ENCODE data around the gene CTAG1A.
"Not testable (repeated sequence)": the region's sequence is repeated elsewhere in the genome, so short reads cannot be mapped to it uniquely, and the experiment has no call there.

The CTAG1A gene

DNA sequence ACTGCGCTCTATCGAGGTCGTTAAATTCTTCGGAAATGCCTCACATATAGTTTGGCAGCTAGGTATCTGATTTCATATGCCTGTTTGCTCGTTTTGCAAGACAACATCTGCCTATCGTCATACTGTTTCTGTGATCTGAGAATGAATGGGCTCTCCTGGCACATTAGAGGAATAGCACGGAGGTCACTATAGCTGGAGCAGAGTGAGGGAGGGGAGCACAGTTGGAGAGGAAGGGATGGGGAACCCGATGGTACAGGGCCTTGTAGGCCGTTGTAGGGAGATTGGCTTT lies 37.0 kb upstream of the CTAG1A start:
- Mint-ChIP-seq H3K9me3 (no peaks in the 10 kb centered on the region), H3K4me3 (peak overlapping the region; percentile 95), H3K27me3 (no peaks in the 10 kb centered on the region), H3K4me1 (peaks cover 34% of the 10 kb centered on the region), H3K27ac (ENCODE audit: low read depth) (peak overlapping the region; percentile 93), H3K36me3 (ENCODE audit: insufficient read depth) (peaks cover 24% of the 10 kb centered on the region)
- ATAC-seq (replicated peaks; ENCODE audit: extremely low read depth, poor library complexity, severe bottlenecking), result no peak
- no peak for DNase-seq (ENCODE audit: low spot score in 2 of 2)

DNA sequence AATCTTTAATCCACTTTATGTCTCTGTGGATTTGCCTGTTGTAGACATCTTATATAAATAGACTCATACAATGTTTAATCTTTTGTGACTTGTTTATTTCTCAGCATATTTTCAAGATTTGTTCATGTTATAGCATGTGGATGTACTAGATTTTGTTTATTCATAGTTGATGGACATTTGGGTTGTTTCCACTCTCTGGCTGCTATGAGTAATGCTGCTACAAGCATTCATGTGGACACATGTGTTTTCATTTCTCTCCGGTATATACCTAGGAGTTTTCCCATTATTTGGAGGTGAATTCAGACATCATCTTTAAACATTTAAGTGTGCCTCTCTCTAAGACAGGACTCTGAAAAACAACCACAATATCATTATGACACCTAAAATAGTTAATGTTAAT lies 35.2 kb upstream of the CTAG1A start:
- H3K4me3 Mint-ChIP-seq, result peak overlapping the region; percentile 95
- H3K27me3 Mint-ChIP-seq, result no peaks in the 10 kb centered on the region
- peak overlapping the region; percentile 47 for H3K27ac Mint-ChIP-seq (ENCODE audit: low read depth)
- no peaks in the 10 kb centered on the region for H3K9me3 Mint-ChIP-seq
- peaks cover 29% of the 10 kb centered on the region for H3K36me3 Mint-ChIP-seq (ENCODE audit: insufficient read depth)
- ATAC-seq (replicated peaks; ENCODE audit: extremely low read depth, poor library complexity, severe bottlenecking) (no peak), DNase-seq (ENCODE audit: low spot score in 2 of 2) (no peak)
- peaks cover 32% of the 10 kb centered on the region for H3K4me1 Mint-ChIP-seq

DNA sequence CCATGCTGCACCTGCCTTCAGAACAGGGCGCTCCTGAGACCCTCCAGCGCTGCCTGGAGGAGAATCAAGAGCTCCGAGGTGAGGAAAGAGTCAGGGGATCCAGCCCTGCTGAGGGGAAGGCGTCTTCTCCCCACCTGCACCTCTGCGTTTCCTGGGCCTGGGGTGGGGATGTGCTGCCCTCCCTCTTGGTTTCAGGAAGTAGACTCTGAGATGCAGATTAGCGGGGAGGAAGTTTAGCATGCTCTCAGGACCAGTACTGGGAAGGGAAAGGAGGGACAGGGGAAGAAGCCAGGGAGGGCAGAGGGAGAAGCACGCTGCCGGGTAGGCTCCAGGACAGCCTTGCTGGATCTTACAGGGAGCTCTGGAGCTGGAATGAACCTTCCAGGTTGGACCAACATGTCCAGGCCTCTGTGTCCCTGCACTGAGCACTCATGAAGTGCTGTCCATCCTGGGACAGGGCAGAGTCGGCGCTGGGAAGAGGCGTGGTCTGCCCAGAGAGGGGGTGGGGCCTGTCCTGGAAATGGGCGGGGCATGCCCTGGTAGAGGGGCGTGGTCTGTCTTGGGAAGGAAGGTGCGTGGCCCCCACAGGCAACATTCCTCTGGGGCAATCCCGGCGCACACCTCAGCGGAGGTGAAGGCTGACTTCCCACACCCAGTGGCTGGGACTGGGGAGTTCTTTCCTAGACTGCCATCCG lies 32.7 kb upstream of the CTAG1A start:
- not testable (repeated sequence) for DNase-seq (ENCODE audit: low spot score in 2 of 2); H3K9me3 Mint-ChIP-seq; H3K27me3 Mint-ChIP-seq; H3K4me3 Mint-ChIP-seq; ATAC-seq (replicated peaks; ENCODE audit: extremely low read depth, poor library complexity, severe bottlenecking)
- peaks cover 32% of the 10 kb centered on the region for H3K4me1 Mint-ChIP-seq
- peak overlapping the region; percentile 13 for H3K27ac Mint-ChIP-seq (ENCODE audit: low read depth)
- H3K36me3 Mint-ChIP-seq (ENCODE audit: insufficient read depth), result peaks cover 28% of the 10 kb centered on the region

DNA sequence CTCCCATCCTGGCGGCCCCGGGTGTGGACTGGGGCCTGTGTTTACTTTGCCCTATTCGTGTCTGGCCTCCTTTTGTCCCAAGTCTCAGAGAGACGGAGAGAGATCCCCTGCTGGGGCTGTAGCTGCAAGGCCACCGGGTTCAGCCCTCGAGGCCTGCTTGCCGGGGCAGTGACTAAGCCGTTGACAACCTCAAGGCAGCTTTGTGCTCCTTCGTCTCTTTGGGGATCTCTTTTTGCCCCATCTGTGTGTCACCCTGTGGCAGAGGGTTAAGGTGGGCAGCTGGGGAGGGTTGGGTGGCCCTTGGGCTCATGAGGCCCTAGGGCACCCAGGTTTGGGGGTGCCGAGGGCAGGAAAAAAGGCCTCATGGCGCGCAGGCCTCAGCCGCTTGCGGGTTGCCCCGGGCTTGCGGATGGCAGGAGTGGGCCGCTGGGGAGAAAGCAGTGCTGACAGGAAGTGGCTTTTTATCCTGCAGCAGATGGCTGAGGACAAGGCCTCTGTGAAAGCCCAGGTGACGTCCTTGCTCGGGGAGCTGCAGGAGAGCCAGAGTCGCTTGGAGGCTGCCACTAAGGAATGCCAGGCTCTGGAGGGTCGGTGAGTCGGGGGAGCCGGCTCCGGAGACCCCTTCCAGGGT lies 26.8 kb upstream of the CTAG1A start:
- not testable (repeated sequence) for H3K4me1 Mint-ChIP-seq; H3K4me3 Mint-ChIP-seq; DNase-seq (ENCODE audit: low spot score in 2 of 2); H3K27ac Mint-ChIP-seq (ENCODE audit: low read depth); H3K27me3 Mint-ChIP-seq; H3K9me3 Mint-ChIP-seq
- H3K36me3 Mint-ChIP-seq (ENCODE audit: insufficient read depth), result peaks cover 10% of the 10 kb centered on the region
- ATAC-seq (replicated peaks; ENCODE audit: extremely low read depth, poor library complexity, severe bottlenecking), result peak; percentile 71

DNA sequence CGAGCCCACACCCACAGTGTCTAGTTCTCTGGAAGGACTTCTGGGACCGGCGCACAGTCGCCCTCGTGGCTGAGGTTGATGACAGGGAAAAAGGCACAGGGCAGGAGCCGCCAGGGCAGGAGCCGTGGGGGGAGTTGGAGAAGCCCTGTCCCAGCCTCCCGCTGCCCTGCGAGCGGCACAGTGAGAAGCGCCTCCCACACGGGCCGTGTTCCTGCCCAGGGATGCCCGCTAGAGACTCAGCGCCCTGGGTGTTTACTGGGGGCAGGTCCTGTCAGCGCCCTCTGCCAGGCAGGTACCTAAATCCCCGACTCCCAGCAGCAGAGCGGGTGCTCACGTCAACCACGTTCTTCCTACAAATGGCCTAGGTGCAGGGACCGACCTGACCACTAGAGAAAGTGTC lies 26.0 kb upstream of the CTAG1A start:
- not testable (repeated sequence) for H3K27ac Mint-ChIP-seq (ENCODE audit: low read depth)

DNA sequence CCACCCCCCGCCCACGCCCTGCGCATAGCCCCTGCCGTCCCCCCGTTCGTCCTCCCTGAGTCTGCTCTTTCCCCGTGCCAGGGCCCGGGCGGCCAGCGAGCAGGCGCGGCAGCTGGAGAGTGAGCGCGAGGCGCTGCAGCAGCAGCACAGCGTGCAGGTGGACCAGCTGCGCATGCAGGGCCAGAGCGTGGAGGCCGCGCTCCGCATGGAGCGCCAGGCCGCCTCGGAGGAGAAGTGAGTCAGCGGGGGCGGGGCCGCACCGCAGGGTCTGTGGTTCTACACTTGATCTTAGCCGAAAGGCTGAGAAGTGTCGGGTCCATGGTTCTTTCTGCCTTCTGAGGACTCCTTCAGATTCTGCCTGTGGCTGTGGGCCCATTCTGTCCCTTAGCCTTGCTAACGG lies 24.6 kb upstream of the CTAG1A start:
- H3K27me3 Mint-ChIP-seq; ATAC-seq (replicated peaks; ENCODE audit: extremely low read depth, poor library complexity, severe bottlenecking); H3K4me3 Mint-ChIP-seq; H3K36me3 Mint-ChIP-seq (ENCODE audit: insufficient read depth); H3K4me1 Mint-ChIP-seq; H3K9me3 Mint-ChIP-seq; H3K27ac Mint-ChIP-seq (ENCODE audit: low read depth); DNase-seq (ENCODE audit: low spot score in 2 of 2): not testable (repeated sequence)

More for the DNA sequence above, 26.0 kb upstream of the CTAG1A start:
- not testable (repeated sequence) for H3K9me3 Mint-ChIP-seq; H3K27me3 Mint-ChIP-seq; H3K4me1 Mint-ChIP-seq; DNase-seq (ENCODE audit: low spot score in 2 of 2); H3K4me3 Mint-ChIP-seq; ATAC-seq (replicated peaks; ENCODE audit: extremely low read depth, poor library complexity, severe bottlenecking)
- peaks cover 10% of the 10 kb centered on the region for H3K36me3 Mint-ChIP-seq (ENCODE audit: insufficient read depth)

DNA sequence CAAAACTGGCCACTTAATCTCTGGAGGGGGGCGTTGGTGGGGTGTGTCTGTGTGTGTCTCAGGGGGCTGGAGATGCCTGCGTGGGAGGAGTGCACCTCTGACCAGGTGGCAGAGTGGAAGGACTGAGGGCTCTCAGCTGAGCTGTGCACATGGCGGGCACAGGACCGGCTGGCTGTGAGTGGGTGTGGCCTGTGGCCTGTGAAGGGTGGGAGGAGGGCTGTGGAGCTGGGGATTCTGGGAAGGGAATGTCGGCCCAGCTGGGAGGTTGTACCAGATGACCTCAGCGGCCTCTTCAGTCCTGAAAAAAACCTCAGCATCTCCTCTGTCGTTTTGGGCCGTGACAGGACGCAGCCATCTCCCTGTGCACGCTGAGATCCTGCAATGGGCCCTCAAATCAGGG lies 22.6 kb upstream of the CTAG1A start:
- H3K4me1 Mint-ChIP-seq; H3K27me3 Mint-ChIP-seq; H3K4me3 Mint-ChIP-seq; H3K36me3 Mint-ChIP-seq (ENCODE audit: insufficient read depth); H3K9me3 Mint-ChIP-seq; H3K27ac Mint-ChIP-seq (ENCODE audit: low read depth); ATAC-seq (replicated peaks; ENCODE audit: extremely low read depth, poor library complexity, severe bottlenecking); DNase-seq (ENCODE audit: low spot score in 2 of 2): not testable (repeated sequence)

DNA sequence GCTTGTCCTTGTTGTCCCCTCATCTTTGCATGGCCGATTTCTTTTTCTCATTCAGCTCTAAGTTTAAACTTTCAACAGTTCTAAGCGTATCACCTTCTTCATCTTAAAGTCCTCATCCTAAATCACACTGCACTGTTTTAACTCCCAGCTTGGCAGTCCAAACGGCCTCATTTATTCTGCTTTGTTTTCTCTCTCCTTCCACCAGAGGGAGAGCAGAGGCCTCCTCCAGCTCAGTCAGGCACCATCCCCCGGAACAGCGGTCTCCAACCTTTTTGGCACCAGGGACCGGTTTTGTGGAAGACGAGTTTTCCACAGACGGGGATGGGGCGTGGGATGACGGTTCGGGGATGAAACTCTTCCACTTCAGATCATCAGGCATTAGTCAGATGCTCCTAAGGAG lies 14.6 kb upstream of the CTAG1A start:
- H3K4me3 Mint-ChIP-seq; H3K9me3 Mint-ChIP-seq; DNase-seq (ENCODE audit: low spot score in 2 of 2); H3K4me1 Mint-ChIP-seq; H3K27ac Mint-ChIP-seq (ENCODE audit: low read depth); ATAC-seq (replicated peaks; ENCODE audit: extremely low read depth, poor library complexity, severe bottlenecking); H3K36me3 Mint-ChIP-seq (ENCODE audit: insufficient read depth); H3K27me3 Mint-ChIP-seq: not testable (repeated sequence)

DNA sequence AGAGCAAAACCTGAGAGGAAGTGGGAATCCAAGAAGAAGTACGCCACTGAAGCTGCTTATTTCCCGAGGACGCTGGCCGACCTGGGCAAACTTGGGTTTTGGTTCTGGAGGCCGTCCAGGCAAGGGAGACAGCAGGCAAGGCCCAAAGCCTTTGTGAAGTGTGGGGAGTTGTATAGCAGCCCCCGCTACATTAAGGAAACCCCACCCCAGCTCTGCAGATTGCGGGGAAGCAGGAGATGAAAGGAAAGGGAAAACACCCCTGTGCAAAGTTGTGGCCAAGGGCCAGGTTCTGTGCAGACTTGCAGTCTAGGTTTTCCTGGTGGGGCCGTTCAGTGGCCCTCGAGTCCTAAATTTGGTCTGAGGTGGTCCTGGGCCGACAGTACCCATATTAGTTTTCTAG lies 11.9 kb upstream of the CTAG1A start:
- not testable (repeated sequence) for H3K9me3 Mint-ChIP-seq; H3K4me1 Mint-ChIP-seq; H3K4me3 Mint-ChIP-seq; H3K36me3 Mint-ChIP-seq (ENCODE audit: insufficient read depth); ATAC-seq (replicated peaks; ENCODE audit: extremely low read depth, poor library complexity, severe bottlenecking); DNase-seq (ENCODE audit: low spot score in 2 of 2); H3K27ac Mint-ChIP-seq (ENCODE audit: low read depth); H3K27me3 Mint-ChIP-seq

DNA sequence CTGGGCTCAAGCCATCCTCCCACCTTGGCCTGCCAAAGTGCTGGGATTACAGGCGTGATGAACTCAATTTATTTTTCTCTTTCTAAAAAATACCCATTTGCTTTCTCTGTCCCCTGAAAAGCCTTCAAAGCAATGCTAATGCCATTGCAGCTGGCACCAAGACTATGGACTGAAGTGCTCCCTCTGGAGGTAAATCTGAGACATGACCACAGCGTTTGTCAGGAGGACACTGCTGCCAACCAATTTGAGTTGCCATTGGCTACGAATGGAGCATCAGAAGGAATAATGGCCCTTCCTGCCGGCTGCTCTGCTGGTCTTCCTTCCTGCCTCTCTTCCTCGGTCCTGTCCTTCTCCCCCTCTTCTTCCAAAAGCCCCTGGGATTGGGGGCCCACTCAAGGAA lies 9.9 kb upstream of the CTAG1A start:
- not testable (repeated sequence) for ATAC-seq (replicated peaks; ENCODE audit: extremely low read depth, poor library complexity, severe bottlenecking); H3K27ac Mint-ChIP-seq (ENCODE audit: low read depth); H3K9me3 Mint-ChIP-seq; H3K36me3 Mint-ChIP-seq (ENCODE audit: insufficient read depth); H3K4me3 Mint-ChIP-seq; DNase-seq (ENCODE audit: low spot score in 2 of 2); H3K27me3 Mint-ChIP-seq; H3K4me1 Mint-ChIP-seq

DNA sequence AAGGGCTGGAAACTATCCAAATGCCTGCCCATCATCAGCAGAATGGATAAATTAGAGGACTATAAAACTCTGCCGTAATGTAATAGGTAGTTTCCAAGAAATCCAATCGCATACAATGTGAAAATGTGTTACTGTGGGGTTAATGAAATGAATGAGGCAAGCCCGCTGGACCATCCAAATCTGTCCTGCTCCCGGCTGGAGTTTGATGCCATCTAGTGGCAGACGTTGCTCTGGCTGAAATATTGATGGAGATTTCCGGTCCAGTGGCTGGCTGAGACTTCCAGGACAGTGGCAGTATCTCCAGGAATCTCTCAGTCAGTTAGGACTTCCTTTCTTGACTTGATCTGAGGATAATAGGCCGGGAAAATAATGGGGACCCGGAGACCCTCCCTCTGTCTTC lies 1.9 kb upstream of the CTAG1A start:
- not testable (repeated sequence) for H3K27ac Mint-ChIP-seq (ENCODE audit: low read depth); H3K36me3 Mint-ChIP-seq (ENCODE audit: insufficient read depth); H3K4me1 Mint-ChIP-seq; DNase-seq (ENCODE audit: low spot score in 2 of 2); H3K4me3 Mint-ChIP-seq; ATAC-seq (replicated peaks; ENCODE audit: extremely low read depth, poor library complexity, severe bottlenecking); H3K27me3 Mint-ChIP-seq; H3K9me3 Mint-ChIP-seq

DNA sequence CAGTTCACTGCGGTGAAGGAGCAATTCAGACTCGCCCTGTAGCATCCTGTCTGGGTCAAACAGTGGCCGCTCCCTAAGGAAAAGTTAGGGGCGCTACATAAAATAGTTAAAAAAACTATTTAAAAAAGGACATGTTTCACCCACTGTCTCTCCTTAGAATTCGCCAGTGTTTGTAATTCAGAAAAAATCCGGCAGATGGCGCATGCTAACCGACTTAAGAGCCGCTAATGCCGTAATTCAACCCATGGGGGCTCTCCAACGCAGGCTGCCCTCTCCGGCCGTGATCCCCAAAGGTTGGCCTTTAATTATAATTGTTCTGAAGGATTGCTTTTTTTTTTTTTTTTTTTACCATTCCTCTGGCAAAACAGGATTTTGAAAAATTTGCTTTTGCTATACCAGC lies 5.5 kb downstream of the CTAG1A start:
- H3K4me1 Mint-ChIP-seq; H3K36me3 Mint-ChIP-seq (ENCODE audit: insufficient read depth); H3K27ac Mint-ChIP-seq (ENCODE audit: low read depth); H3K4me3 Mint-ChIP-seq; H3K9me3 Mint-ChIP-seq; DNase-seq (ENCODE audit: low spot score in 2 of 2); H3K27me3 Mint-ChIP-seq; ATAC-seq (replicated peaks; ENCODE audit: extremely low read depth, poor library complexity, severe bottlenecking): not testable (repeated sequence)

DNA sequence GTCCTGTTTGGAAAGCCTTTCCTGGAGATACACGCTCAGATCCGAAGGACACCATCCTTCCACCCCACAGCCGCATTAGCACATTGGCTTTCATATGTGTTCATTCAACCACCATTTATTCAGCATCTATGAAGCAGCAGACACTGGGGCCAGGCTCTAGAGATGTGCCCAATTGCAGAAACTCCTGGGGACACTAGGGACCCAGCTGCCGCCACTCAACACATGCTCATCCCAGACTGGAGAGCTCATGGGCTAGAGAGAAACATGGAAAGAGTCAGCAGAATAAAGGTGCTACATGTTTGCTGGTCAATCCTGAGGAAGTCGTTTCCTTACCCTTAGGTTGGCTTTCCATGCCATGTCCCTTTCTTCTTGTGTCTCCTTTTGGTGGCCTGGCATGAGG lies 7.6 kb downstream of the CTAG1A start:
- Mint-ChIP-seq H3K36me3 (ENCODE audit: insufficient read depth) (peaks cover 2% of the 10 kb centered on the region), H3K27ac (ENCODE audit: low read depth) (no peak overlapping the region), H3K4me3 (no peak overlapping the region), H3K27me3 (no peaks in the 10 kb centered on the region), H3K9me3 (no peaks in the 10 kb centered on the region), H3K4me1 (peaks cover 8% of the 10 kb centered on the region)
- DNase-seq (ENCODE audit: low spot score in 2 of 2) (no peak), ATAC-seq (replicated peaks; ENCODE audit: extremely low read depth, poor library complexity, severe bottlenecking) (no peak)

Measured in central memory CD8-positive, alpha-beta T cell (primary cell).